ENCODE measurements around the gene TCF4.

- TF ChIP-seq CTCF (IDR thresholded peaks at IDR 0.05) (no peak), POLR2A (IDR thresholded peaks at IDR 0.05) (no peak), POLR2AphosphoS5 (IDR thresholded peaks at IDR 0.05) (no peak), EP300 (IDR thresholded peaks at IDR 0.05) (no peak)
Measured at GRCh38 chr18:55629133-55629532, 41.1 kb upstream of the TCF4 start.

Data from sigmoid colon (tissue), 4 donors.